Measurements from ENCODE around the gene GLB1L2.

DNA sequence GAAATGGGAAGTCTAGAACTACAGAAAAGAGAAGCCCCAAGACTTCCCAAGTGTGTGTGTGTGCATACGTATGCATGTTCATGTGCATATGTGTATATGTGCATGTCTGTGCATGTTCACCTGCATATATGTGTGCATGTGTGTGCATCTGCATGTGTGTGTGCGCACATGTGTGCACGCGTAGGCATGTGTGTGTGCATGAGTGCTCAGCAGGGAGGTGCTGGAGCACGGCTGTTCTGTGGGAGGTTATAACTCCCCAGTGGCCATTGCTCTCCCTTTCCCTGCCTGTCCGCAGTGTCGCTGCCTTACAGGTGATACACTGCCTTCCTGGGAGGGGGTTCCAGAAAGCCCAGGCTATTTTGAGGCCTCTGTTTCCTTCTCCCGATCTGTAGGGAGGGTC is 50.5 kb downstream of the GLB1L2 start:
- TF ChIP-seq, protein P1, sequence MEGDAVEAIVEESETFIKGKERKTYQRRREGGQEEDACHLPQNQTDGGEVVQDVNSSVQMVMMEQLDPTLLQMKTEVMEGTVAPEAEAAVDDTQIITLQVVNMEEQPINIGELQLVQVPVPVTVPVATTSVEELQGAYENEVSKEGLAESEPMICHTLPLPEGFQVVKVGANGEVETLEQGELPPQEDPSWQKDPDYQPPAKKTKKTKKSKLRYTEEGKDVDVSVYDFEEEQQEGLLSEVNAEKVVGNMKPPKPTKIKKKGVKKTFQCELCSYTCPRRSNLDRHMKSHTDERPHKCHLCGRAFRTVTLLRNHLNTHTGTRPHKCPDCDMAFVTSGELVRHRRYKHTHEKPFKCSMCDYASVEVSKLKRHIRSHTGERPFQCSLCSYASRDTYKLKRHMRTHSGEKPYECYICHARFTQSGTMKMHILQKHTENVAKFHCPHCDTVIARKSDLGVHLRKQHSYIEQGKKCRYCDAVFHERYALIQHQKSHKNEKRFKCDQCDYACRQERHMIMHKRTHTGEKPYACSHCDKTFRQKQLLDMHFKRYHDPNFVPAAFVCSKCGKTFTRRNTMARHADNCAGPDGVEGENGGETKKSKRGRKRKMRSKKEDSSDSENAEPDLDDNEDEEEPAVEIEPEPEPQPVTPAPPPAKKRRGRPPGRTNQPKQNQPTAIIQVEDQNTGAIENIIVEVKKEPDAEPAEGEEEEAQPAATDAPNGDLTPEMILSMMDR (IDR thresholded peaks at IDR 0.05; ENCODE audit: borderline replicate concordance, extremely low read depth, low read length, poor library complexity, severe bottlenecking): no peak
- no peak for TF ChIP-seq EZH2 (IDR thresholded peaks at IDR 0.05; ENCODE audit: borderline replicate concordance, low read depth, low read length, severe bottlenecking)

Measured in DND-41 (cell line).